Hematopoietic multipotent progenitor cell treated with erythropoietin and hydrocortisone succinate and interleukin-3 and kit ligand, for 8 days (in vitro differentiated cells): ENCODE results near the gene SYT3.
A peak's percentile ranks its signal among the peaks of the same experiment; 100 is the strongest.
"Not testable (repeated sequence)": the region's sequence is repeated elsewhere in the genome, so short reads cannot be mapped to it uniquely, and the experiment has no call there.

ENCODE experiments used
- DNase-seq: peaks from one replicate; pipeline ENCODE4 v3.0.0-alpha.2; 2015

Gene SYT3

GRCh38 chr19:50632151-50632835 lies 7.4 kb downstream of the SYT3 start:
- no peak for DNase-seq

GRCh38 chr19:50629801-50630200 lies 9.9 kb downstream of the SYT3 start:
- DNase-seq, result no peak

- DNase-seq, result no peak
Observed at GRCh38 chr19:50629194-50629593, 10.5 kb downstream of the SYT3 start.

- no peak for DNase-seq
Observed at GRCh38 chr19:50628551-50628950, 11.1 kb downstream of the SYT3 start.

- DNase-seq, result no peak
Observed at GRCh38 chr19:50628146-50628545, 11.5 kb downstream of the SYT3 start.

GRCh38 chr19:50626795-50627194 lies 12.9 kb downstream of the SYT3 start:
- DNase-seq, result no peak

GRCh38 chr19:50626011-50626410 lies 13.7 kb downstream of the SYT3 start:
- no peak for DNase-seq

- DNase-seq, result no peak
Observed at GRCh38 chr19:50624949-50625600, 14.6 kb downstream of the SYT3 start.

- not testable (repeated sequence) for DNase-seq
Observed at GRCh38 chr19:50620394-50620906, 19.2 kb downstream of the SYT3 start.

GRCh38 chr19:50619184-50619583 lies 20.5 kb downstream of the SYT3 start:
- not testable (repeated sequence) for DNase-seq

- not testable (repeated sequence) for DNase-seq
Observed at GRCh38 chr19:50618379-50618778, 21.3 kb downstream of the SYT3 start.

GRCh38 chr19:50612504-50613404 lies 26.9 kb downstream of the SYT3 start:
- DNase-seq, result not testable (repeated sequence)

- DNase-seq, result peak; percentile 90
Observed at GRCh38 chr19:50607874-50608785, 31.6 kb downstream of the SYT3 start.

- DNase-seq, result no peak
Observed at GRCh38 chr19:50607388-50607787, 32.3 kb downstream of the SYT3 start.

- DNase-seq, result peak; percentile 23
Observed at GRCh38 chr19:50606059-50606836, 33.4 kb downstream of the SYT3 start.

- not testable (repeated sequence) for DNase-seq
Observed at GRCh38 chr19:50604264-50605073, 35.2 kb downstream of the SYT3 start.

- DNase-seq, result no peak
Observed at GRCh38 chr19:50602935-50603334, 36.7 kb downstream of the SYT3 start.

GRCh38 chr19:50602496-50602895 lies 37.2 kb downstream of the SYT3 start:
- no peak for DNase-seq

GRCh38 chr19:50602089-50602422 lies 37.6 kb downstream of the SYT3 start:
- no peak for DNase-seq

GRCh38 chr19:50601407-50602088 lies 38.1 kb downstream of the SYT3 start:
- DNase-seq, result peak; percentile 86
